ENCODE data around the gene NTMT1. TPM values are rescaled to one million over a fixed set of nuclear protein-coding genes. Genes with fewer than 3 reads are reported as not detected.

Gene NTMT1
- total and polyA plus RNA-seq, 10 of the 15 experiments (the other 5 are each of a cell fraction or from before 2014, with no cell fraction given), result 12.8 to 85.4 (median 39.3) TPM

- TF ChIP-seq NFIC (IDR thresholded peaks at IDR 0.05; ENCODE audit: low read depth, low read length), result no peak
- TF ChIP-seq GATAD2B (conservative IDR thresholded peaks at IDR 0.05; ENCODE audit: low read depth), result peak; percentile 91
- TF ChIP-seq SIN3A (IDR thresholded peaks at IDR 0.05; ENCODE audit: low read depth, low read length), result no peak
- peak; percentile 44; the same call in 1 of the 2 replicates for TF ChIP-seq MTA2 (IDR thresholded peaks at IDR 0.05; ENCODE audit: low read depth)
- TF ChIP-seq PKNOX1 (IDR thresholded peaks at IDR 0.05), result peak; percentile 91
- no peak for TF ChIP-seq BMI1 (IDR thresholded peaks at IDR 0.05; ENCODE audit: borderline replicate concordance)
- TF ChIP-seq BCL11A (IDR thresholded peaks at IDR 0.05; ENCODE audit: low read depth, low read length), result no peak
- 0 out of 2 replicates have a peak, but pooled peaks have one; percentile 19 for TF ChIP-seq PAX5 (IDR thresholded peaks at IDR 0.05; ENCODE audit: borderline replicate concordance, low read depth, low read length)
- no peak for TF ChIP-seq ASH2L (IDR thresholded peaks at IDR 0.05; ENCODE audit: borderline replicate concordance, low read depth)
- peak; percentile 70 for TF ChIP-seq ZNF217 (IDR thresholded peaks at IDR 0.05)
- TF ChIP-seq SIX5 (IDR thresholded peaks at IDR 0.05; ENCODE audit: low read depth, low read length, severe bottlenecking), result no peak
- no peak for TF ChIP-seq TCF7 (IDR thresholded peaks at IDR 0.05; ENCODE audit: borderline replicate concordance)
- no peak for TF ChIP-seq POLR2A (IDR thresholded peaks at IDR 0.05; ENCODE audit: low read depth, low read length)
- TF ChIP-seq PML (IDR thresholded peaks at IDR 0.05; ENCODE audit: low read length), result no peak
- TF ChIP-seq IRF5 (IDR thresholded peaks at IDR 0.05; ENCODE audit: borderline replicate concordance), result no peak
- TF ChIP-seq FOS (IDR thresholded peaks at IDR 0.05; ENCODE audit: borderline replicate concordance, extremely low read depth, insufficient read length), result no peak
- no peak for TF ChIP-seq MYC (IDR thresholded peaks at IDR 0.05; ENCODE audit: insufficient read depth, insufficient read length, insufficient replicate concordance, low read length, severe bottlenecking)
- TF ChIP-seq SREBF1 (IDR thresholded peaks at IDR 0.05; ENCODE audit: low read length), result no peak
- no peak for TF ChIP-seq SMC3 (IDR thresholded peaks at IDR 0.05; ENCODE audit: borderline replicate concordance, low read length)
- no peak for TF ChIP-seq ZBED1 (IDR thresholded peaks at IDR 0.05; ENCODE audit: borderline replicate concordance)
- TF ChIP-seq FOXK2 (IDR thresholded peaks at IDR 0.05), result no peak
- peak; percentile 47 for TF ChIP-seq LARP7 (IDR thresholded peaks at IDR 0.05)
- TF ChIP-seq POLR2AphosphoS5 (IDR thresholded peaks at IDR 0.05; ENCODE audit: low read length), result no peak
- 0 out of 4 replicates have a peak, but pooled peaks of 1 of the 2 experiments have one; percentile 19 for TF ChIP-seq EP300 (IDR thresholded peaks at IDR 0.05; ENCODE audit: borderline replicate concordance in 1 of 2, control insufficient read depth in 1 of 2, low read depth in 2 of 2, low read length in 2 of 2)
- TF ChIP-seq HSF1 (IDR thresholded peaks at IDR 0.05; ENCODE audit: low read depth, low read length), result no peak
- TF ChIP-seq ZNF207 (IDR thresholded peaks at IDR 0.05; ENCODE audit: borderline replicate concordance), result no peak
- no peak for TF ChIP-seq SUZ12 (IDR thresholded peaks at IDR 0.05; ENCODE audit: unreplicated experiment)
- TF ChIP-seq ETV6 (conservative IDR thresholded peaks at IDR 0.05 in 1 of 2, IDR thresholded peaks at IDR 0.05 in 1 of 2; ENCODE audit: borderline replicate concordance in 1 of 2, low read depth in 1 of 2), result no peak
- TF ChIP-seq STAT3 (IDR thresholded peaks at IDR 0.05; ENCODE audit: low read depth, low read length), result no peak
These were observed 23.2 kb upstream of the NTMT1 start (continued) for GRCh38 chr9:129602598-129603415.

Data from GM12878 (cell line).